Measurements from ENCODE around the gene INSYN2B.

The INSYN2B gene

DNA sequence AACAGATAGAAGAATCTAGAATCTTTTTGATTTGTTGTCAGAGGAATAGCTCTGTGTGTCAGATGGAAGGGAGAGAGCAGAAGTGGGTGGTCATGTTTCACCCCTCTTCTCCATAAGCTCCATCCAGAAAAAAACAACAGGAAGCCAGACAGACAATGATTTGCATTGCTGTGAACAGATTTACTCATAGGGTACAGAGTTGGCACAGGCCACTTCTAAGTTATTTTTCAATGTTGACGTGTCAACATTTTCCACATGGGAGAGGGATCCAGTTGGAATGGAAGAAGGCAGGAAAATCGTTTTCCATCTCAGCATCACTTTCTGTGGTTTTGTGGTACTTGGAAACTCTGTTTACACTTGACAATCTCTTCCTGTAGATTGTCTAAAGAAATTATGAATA, 86.7 kb downstream of the INSYN2B start:
- Histone ChIP-seq H3K9ac (ENCODE audit: low read length) (no peak overlapping the region), H3K4me3 (ENCODE audit: low read depth, low read length) (no peak overlapping the region), H3K36me3 (ENCODE audit: control insufficient read depth, insufficient read depth, low read length) (no peaks in the 10 kb centered on the region), H3K27me3 (ENCODE audit: control insufficient read depth, insufficient read depth, low read length) (no peaks in the 10 kb centered on the region), H3K9me3 (ENCODE audit: control insufficient read depth, insufficient read depth, low read depth, low read length) (no peaks in the 10 kb centered on the region), H3K4me1 (ENCODE audit: control insufficient read depth, insufficient read depth, low read length) (no peaks in the 10 kb centered on the region), H3K27ac (ENCODE audit: low read depth, low read length) (no peak overlapping the region)

DNA sequence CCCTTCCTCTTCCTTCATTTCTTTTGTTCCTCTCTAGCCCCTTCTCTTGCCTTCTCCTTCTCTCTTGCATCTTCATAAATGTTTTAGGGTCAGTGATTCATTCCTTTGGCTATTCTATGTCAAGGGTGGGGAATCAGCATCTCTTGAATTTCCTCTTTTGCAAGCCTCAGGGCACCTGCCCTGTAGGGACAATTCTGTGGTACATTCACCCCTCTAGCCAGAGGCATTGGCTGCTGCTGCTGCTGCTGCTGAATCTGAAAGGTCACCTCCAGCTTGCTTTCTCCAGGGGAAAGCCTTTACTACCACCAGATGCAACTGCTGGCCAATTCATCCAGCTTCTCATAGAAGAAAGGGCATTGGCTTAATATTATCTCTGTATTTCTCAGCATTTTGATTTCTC, 87.3 kb downstream of the INSYN2B start:
- no peak overlapping the region for H3K27ac ChIP-seq (ENCODE audit: low read depth, low read length)
- no peaks in the 10 kb centered on the region for H3K4me1 ChIP-seq (ENCODE audit: control insufficient read depth, insufficient read depth, low read length)
- H3K36me3 ChIP-seq (ENCODE audit: control insufficient read depth, insufficient read depth, low read length): no peaks in the 10 kb centered on the region
- no peak overlapping the region for H3K4me3 ChIP-seq (ENCODE audit: low read depth, low read length)
- no peak overlapping the region for H3K9ac ChIP-seq (ENCODE audit: low read length)
- H3K9me3 ChIP-seq (ENCODE audit: control insufficient read depth, insufficient read depth, low read depth, low read length): no peaks in the 10 kb centered on the region
- no peaks in the 10 kb centered on the region for H3K27me3 ChIP-seq (ENCODE audit: control insufficient read depth, insufficient read depth, low read length)

DNA sequence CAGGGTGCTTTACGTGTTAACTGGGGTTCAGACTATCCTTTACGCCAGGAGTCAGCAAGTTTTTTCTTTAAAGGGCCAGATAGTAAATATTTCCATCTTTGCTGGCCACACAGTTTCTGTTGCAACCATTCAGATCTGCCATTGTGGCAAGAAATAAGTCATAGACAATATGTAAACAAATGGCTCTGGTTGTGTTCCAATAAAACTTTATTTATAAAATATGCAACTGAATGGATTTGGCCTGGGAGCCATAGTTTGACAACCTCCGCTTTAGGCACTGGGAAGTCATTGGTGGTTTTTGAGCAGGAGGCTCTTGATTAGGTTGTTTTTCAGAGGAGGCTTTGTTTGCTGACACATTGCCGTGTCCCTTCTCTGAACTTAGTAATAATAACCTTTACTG, 90.7 kb downstream of the INSYN2B start:
- no peaks in the 10 kb centered on the region for H3K9me3 ChIP-seq (ENCODE audit: control insufficient read depth, insufficient read depth, low read depth, low read length)
- no peaks in the 10 kb centered on the region for H3K36me3 ChIP-seq (ENCODE audit: control insufficient read depth, insufficient read depth, low read length)
- H3K27ac ChIP-seq (ENCODE audit: low read depth, low read length): no peak overlapping the region

DNA sequence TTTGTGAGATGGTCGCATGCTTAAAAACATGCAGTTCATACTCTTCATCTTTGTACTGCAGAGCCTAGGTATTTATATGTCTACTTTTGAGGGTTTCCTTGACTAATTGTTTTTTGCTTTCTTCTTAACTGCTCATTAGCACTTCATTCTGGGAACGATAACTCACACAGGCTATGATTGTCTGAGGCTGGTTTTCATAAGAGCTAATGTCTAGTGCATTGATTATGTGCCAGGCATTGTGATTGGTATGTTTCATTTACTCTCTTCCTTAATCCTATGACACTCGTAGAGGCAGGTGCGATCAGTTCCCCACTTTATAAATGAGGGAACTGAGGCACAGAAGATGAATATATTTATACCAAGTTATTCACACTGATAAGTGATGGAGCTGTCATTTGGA, 93.6 kb downstream of the INSYN2B start:
- H3K9ac ChIP-seq (ENCODE audit: low read length): no peak overlapping the region
- H3K4me1 ChIP-seq (ENCODE audit: control insufficient read depth, insufficient read depth, low read length): peaks cover under 1% of the 10 kb centered on the region; the same call in 1 of the 2 replicates
- H3K36me3 ChIP-seq (ENCODE audit: control insufficient read depth, insufficient read depth, low read length): no peaks in the 10 kb centered on the region
- H3K4me3 ChIP-seq (ENCODE audit: low read depth, low read length): no peak overlapping the region
- no peaks in the 10 kb centered on the region; the same call in 1 of the 2 replicates for H3K27me3 ChIP-seq (ENCODE audit: control insufficient read depth, insufficient read depth, low read length)
- H3K9me3 ChIP-seq (ENCODE audit: control insufficient read depth, insufficient read depth, low read depth, low read length): no peaks in the 10 kb centered on the region
- H3K27ac ChIP-seq (ENCODE audit: low read depth, low read length): no peak overlapping the region

More for the DNA sequence above, 90.7 kb downstream of the INSYN2B start:
- H3K9ac ChIP-seq (ENCODE audit: low read length): no peak overlapping the region
- H3K4me3 ChIP-seq (ENCODE audit: low read depth, low read length): no peak overlapping the region
- no peaks in the 10 kb centered on the region for H3K4me1 ChIP-seq (ENCODE audit: control insufficient read depth, insufficient read depth, low read length)
- no peaks in the 10 kb centered on the region; the same call in 1 of the 2 replicates for H3K27me3 ChIP-seq (ENCODE audit: control insufficient read depth, insufficient read depth, low read length)

GRCh38 chr5:169886033-169886432, 94.3 kb downstream of the INSYN2B start:
- no peak overlapping the region for H3K9ac ChIP-seq (ENCODE audit: low read length)
- H3K4me3 ChIP-seq (ENCODE audit: low read depth, low read length): no peak overlapping the region
- H3K4me1 ChIP-seq (ENCODE audit: control insufficient read depth, insufficient read depth, low read length): peaks cover 3% of the 10 kb centered on the region; the same call in 1 of the 2 replicates
- no peak overlapping the region for H3K27ac ChIP-seq (ENCODE audit: low read depth, low read length)
- no peaks in the 10 kb centered on the region for H3K9me3 ChIP-seq (ENCODE audit: control insufficient read depth, insufficient read depth, low read depth, low read length)
- H3K36me3 ChIP-seq (ENCODE audit: control insufficient read depth, insufficient read depth, low read length): no peaks in the 10 kb centered on the region
- H3K27me3 ChIP-seq (ENCODE audit: control insufficient read depth, insufficient read depth, low read length): no peaks in the 10 kb centered on the region; the same call in 1 of the 2 replicates

- Histone ChIP-seq H3K4me3 (ENCODE audit: low read depth, low read length) (no peak overlapping the region), H3K36me3 (ENCODE audit: control insufficient read depth, insufficient read depth, low read length) (no peaks in the 10 kb centered on the region)
Measured at GRCh38 chr5:169881702-169882303, 98.5 kb downstream of the INSYN2B start.

DNA sequence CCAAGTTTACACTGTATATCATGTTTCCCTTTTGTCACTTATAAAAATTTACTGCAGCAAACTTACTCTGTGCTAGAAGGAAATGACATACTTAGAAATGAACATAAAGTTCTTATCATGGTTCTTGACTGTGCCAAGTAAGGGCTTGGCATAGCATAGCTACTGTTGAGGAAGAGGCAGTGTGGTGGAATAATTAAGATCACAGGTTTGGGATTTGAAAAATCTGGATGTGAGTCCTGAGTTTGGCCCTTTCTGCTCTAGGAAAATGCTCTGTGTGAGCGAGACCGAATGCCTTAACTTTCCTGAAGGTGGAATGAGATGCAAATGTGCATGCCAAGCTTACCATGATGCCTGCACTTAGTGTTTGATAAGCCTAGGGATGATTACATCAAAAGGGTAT, 99.5 kb downstream of the INSYN2B start:
- Histone ChIP-seq H3K4me1 (ENCODE audit: control insufficient read depth, insufficient read depth, low read length) (peaks cover 3% of the 10 kb centered on the region; the same call in 1 of the 2 replicates), H3K27me3 (ENCODE audit: control insufficient read depth, insufficient read depth, low read length) (no peaks in the 10 kb centered on the region; the same call in 1 of the 2 replicates), H3K4me3 (ENCODE audit: low read depth, low read length) (no peak overlapping the region), H3K9me3 (ENCODE audit: control insufficient read depth, insufficient read depth, low read depth, low read length) (no peaks in the 10 kb centered on the region), H3K9ac (ENCODE audit: low read length) (no peak overlapping the region), H3K27ac (ENCODE audit: low read depth, low read length) (no peak overlapping the region), H3K36me3 (ENCODE audit: control insufficient read depth, insufficient read depth, low read length) (no peaks in the 10 kb centered on the region)

More at GRCh38 chr5:169881702-169882303, 98.5 kb downstream of the INSYN2B start:
- Histone ChIP-seq H3K4me1 (ENCODE audit: control insufficient read depth, insufficient read depth, low read length) (peaks cover 3% of the 10 kb centered on the region; the same call in 1 of the 2 replicates), H3K9me3 (ENCODE audit: control insufficient read depth, insufficient read depth, low read depth, low read length) (no peaks in the 10 kb centered on the region), H3K27ac (ENCODE audit: low read depth, low read length) (no peak overlapping the region), H3K9ac (ENCODE audit: low read length) (no peak overlapping the region), H3K27me3 (ENCODE audit: control insufficient read depth, insufficient read depth, low read length) (no peaks in the 10 kb centered on the region; the same call in 1 of the 2 replicates)

DNA sequence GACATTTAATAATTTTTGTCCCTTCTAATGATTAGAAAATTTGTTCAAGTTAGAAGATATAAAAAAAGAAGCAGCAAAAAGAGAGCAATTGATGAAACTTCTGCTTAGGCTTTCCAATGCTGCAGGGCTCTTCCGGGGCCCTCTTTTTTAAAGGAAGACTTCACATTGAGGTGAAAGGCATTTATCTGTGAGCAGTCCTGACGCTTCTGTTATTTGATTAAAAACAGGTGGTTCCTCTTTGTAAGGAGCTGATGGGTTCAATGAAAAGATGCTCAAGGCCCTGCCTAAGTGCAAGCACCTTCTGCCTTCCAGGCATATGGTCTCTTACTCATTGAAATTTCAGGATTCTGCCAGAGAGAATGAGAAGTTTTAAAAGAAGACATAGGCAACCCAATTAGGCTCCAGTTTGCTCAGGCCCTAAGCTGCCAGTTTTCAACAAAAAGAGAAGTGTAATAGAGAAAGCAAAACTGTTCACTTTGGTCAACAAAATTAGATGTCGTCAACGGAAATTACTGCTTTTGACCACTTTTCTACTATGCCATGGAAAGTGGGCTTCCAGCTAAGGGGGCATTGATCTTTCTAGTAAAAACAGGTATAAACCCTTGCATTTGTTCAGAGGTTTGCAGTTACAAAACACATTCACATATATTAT, 100.2 kb downstream of the INSYN2B start:
- Histone ChIP-seq H3K4me3 (ENCODE audit: low read depth, low read length) (no peak overlapping the region), H3K36me3 (ENCODE audit: control insufficient read depth, insufficient read depth, low read length) (no peaks in the 10 kb centered on the region), H3K9me3 (ENCODE audit: control insufficient read depth, insufficient read depth, low read depth, low read length) (no peaks in the 10 kb centered on the region), H3K27me3 (ENCODE audit: control insufficient read depth, insufficient read depth, low read length) (no peaks in the 10 kb centered on the region; the same call in 1 of the 2 replicates), H3K9ac (ENCODE audit: low read length) (no peak overlapping the region), H3K4me1 (ENCODE audit: control insufficient read depth, insufficient read depth, low read length) (peaks cover 3% of the 10 kb centered on the region; the same call in 1 of the 2 replicates), H3K27ac (ENCODE audit: low read depth, low read length) (no peak overlapping the region)

DNA sequence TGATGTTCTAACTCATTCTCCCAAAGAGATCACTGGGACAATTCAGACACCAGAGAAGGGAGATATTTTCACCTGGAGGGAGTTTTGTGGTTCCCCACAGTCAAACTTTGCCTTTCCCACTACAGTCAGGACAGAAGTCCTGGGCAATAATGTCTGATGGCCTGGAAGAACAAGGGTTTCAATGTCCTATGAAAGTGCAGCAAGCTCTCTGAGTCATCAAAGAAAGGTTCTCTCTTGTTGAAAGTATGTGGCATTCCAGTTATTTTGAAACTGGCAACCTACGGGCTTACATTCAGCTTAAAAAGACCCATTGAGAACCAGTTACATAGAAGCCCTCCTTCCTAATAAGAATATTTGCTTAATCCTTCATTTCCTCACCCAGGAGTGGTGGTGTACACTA, 103.9 kb downstream of the INSYN2B start:
- no peaks in the 10 kb centered on the region for H3K27me3 ChIP-seq (ENCODE audit: control insufficient read depth, insufficient read depth, low read length)
- no peaks in the 10 kb centered on the region for H3K36me3 ChIP-seq (ENCODE audit: control insufficient read depth, insufficient read depth, low read length)
- H3K4me3 ChIP-seq (ENCODE audit: low read depth, low read length): no peak overlapping the region
- H3K9ac ChIP-seq (ENCODE audit: low read length): no peak overlapping the region
- H3K27ac ChIP-seq (ENCODE audit: low read depth, low read length): no peak overlapping the region
- H3K4me1 ChIP-seq (ENCODE audit: control insufficient read depth, insufficient read depth, low read length): peaks cover under 1% of the 10 kb centered on the region; the same call in 1 of the 2 replicates
- H3K9me3 ChIP-seq (ENCODE audit: control insufficient read depth, insufficient read depth, low read depth, low read length): no peaks in the 10 kb centered on the region

DNA sequence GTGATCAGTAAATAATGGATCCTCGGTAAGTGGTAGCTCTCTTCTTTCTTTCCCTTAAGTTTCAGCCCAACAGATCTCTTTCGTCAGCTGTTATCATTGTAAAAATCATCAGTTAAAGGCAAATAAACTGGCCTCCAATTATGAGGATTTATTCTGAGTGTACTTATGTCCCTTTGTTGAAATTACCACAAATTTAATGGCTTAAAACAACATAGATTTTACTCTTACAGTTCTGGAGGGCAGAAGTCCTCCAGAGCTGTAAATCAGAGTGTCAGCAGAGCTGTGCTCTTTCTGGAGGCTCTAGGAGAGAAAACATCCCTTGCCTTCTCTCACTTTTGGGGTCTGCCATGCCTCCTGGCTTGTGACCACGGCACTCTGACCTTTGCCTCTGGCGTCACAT, 104.6 kb downstream of the INSYN2B start:
- H3K27me3 ChIP-seq (ENCODE audit: control insufficient read depth, insufficient read depth, low read length): no peaks in the 10 kb centered on the region

GRCh38 chr5:169875091-169875728, 105.1 kb downstream of the INSYN2B start:
- no peak overlapping the region for H3K9ac ChIP-seq (ENCODE audit: low read length)

More for the DNA sequence above, 104.6 kb downstream of the INSYN2B start:
- Histone ChIP-seq H3K4me3 (ENCODE audit: low read depth, low read length) (no peak overlapping the region), H3K9ac (ENCODE audit: low read length) (no peak overlapping the region), H3K36me3 (ENCODE audit: control insufficient read depth, insufficient read depth, low read length) (no peaks in the 10 kb centered on the region), H3K9me3 (ENCODE audit: control insufficient read depth, insufficient read depth, low read depth, low read length) (no peaks in the 10 kb centered on the region), H3K4me1 (ENCODE audit: control insufficient read depth, insufficient read depth, low read length) (no peaks in the 10 kb centered on the region), H3K27ac (ENCODE audit: low read depth, low read length) (no peak overlapping the region)

More at GRCh38 chr5:169875091-169875728, 105.1 kb downstream of the INSYN2B start:
- H3K9me3 ChIP-seq (ENCODE audit: control insufficient read depth, insufficient read depth, low read depth, low read length): no peaks in the 10 kb centered on the region
- H3K27ac ChIP-seq (ENCODE audit: low read depth, low read length): no peak overlapping the region
- no peaks in the 10 kb centered on the region for H3K36me3 ChIP-seq (ENCODE audit: control insufficient read depth, insufficient read depth, low read length)
- H3K27me3 ChIP-seq (ENCODE audit: control insufficient read depth, insufficient read depth, low read length): no peaks in the 10 kb centered on the region
- H3K4me3 ChIP-seq (ENCODE audit: low read depth, low read length): no peak overlapping the region
- H3K4me1 ChIP-seq (ENCODE audit: control insufficient read depth, insufficient read depth, low read length): no peaks in the 10 kb centered on the region
